Measurements from ENCODE around the gene SLC43A1.

Gene SLC43A1

GRCh38 chr11:57529012-57529411, 13.5 kb upstream of the SLC43A1 start:
- no peak for DNase-seq (ENCODE audit: low spot score)
- no peak for TF ChIP-seq CTCF (IDR thresholded peaks at IDR 0.05; ENCODE audit: extremely low read depth, missing control alignments)

- peak; percentile 45 for DNase-seq (ENCODE audit: low spot score)
- peak; percentile 86 for TF ChIP-seq CTCF (IDR thresholded peaks at IDR 0.05; ENCODE audit: extremely low read depth, missing control alignments)
These were observed 11.6 kb upstream of the SLC43A1 start for GRCh38 chr11:57527056-57527631.

- no peak for TF ChIP-seq CTCF (IDR thresholded peaks at IDR 0.05; ENCODE audit: extremely low read depth, missing control alignments)
- DNase-seq (ENCODE audit: low spot score) = no peak
These were observed 7.9 kb upstream of the SLC43A1 start for GRCh38 chr11:57523419-57523818.

GRCh38 chr11:57521116-57521515, 5.6 kb upstream of the SLC43A1 start:
- DNase-seq (ENCODE audit: low spot score) = no peak
- no peak for TF ChIP-seq CTCF (IDR thresholded peaks at IDR 0.05; ENCODE audit: extremely low read depth, missing control alignments)

GRCh38 chr11:57516061-57516443, 550 bp upstream of the SLC43A1 start:
- TF ChIP-seq CTCF (IDR thresholded peaks at IDR 0.05; ENCODE audit: extremely low read depth, missing control alignments) = no peak
- no peak for DNase-seq (ENCODE audit: low spot score)

- DNase-seq (ENCODE audit: low spot score) = peak; percentile 77
- TF ChIP-seq CTCF (IDR thresholded peaks at IDR 0.05; ENCODE audit: extremely low read depth, missing control alignments) = no peak
These were observed 767 bp downstream of the SLC43A1 start for GRCh38 chr11:57514538-57515331.

GRCh38 chr11:57513911-57514537, 1.5 kb downstream of the SLC43A1 start:
- no peak for TF ChIP-seq CTCF (IDR thresholded peaks at IDR 0.05; ENCODE audit: extremely low read depth, missing control alignments)
- DNase-seq (ENCODE audit: low spot score) = no peak

All from GM20000 (cell line).